Cerebellar nuclear complex (tissue), 1 donor: ENCODE data around the gene BRINP1.
A peak's percentile ranks its signal among the peaks of the same experiment; 100 is the strongest.

Experiments
- DNase-seq, 2 experiments: peaks; one replicate each; lab custom pipeline; 2025; lab: John Stamatoyannopoulos, UW

The BRINP1 gene

DNA sequence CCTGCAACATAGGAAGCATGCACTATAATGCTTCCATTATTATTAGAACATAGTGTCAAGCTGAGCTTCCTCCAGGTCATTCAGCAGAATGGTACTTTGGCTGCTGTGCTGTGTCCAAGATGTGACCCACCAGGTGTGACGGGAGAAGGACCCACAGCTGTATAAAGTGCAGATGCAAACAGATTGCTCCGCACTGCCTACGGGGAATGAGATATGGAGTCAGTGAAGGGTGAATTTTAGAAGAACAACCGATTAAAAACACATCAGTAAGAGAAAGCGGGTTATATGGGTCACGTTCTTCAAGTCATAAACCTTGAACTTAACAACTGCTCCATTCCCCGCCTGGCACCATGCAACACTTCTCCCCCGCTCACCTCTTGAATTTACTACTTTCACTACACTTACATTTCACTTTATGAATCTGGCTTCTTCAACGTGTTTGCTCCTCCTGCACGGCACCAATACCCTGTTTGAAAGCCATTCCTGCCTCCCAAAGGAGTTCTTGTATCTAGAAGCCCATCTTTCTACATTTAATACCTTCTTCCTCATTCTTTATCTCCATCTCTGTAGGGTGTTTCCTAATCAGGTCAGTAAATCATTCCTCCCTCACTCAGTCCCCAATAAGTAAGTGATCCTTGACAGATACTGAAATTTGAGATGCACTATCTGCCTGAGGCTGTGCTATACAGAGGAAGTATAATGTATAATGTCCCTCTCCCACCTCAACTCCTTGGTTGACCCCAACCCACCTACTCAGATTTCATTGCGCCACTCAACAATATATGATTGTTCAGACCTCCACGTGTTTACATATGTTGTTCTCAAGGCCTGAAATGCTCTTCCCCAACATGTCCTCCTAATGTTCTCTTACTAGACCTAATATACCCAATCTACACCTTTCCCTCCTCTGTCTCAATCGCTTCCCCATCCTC, 25.9 kb downstream of the BRINP1 start:
- DNase-seq, result no peak

DNA sequence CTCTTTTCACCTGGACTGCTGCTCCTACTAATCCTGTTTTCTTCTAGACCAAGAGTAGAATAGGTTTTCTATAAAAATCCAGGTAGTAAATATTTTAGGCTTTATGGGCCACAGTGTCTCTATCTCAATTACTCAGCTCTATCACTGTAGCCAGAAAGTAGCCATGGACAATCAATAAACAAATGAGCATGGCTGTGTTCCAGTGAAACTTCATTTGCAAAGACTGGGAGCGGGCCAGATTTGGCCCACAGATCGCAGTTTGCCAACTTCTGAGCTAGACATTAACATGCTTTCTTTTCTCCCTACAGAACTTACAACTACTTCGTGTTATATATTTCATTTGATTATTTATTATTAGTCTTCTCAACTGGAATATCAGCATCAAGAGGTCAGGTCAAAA, 30.2 kb downstream of the BRINP1 start:
- DNase-seq, result no peak

DNA sequence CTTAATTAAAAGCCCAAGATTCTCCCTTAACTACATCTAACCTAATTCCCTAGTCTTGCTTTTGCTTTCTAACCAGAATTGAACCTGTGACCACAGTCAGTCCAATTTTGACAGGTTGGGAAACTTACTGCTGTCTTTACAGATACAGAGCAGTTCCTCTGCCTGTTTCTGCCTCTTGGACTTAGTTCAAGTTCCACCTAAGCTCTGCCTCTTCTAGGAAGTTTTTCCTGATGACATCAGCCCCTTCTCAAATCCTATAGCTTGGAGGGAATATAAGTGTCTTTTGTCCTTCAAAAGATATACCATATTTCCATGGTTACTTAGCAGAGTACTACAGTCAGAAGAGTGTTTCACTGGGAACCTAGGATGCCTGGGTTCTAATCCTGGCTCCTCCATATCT, 31.7 kb downstream of the BRINP1 start:
- no peak for DNase-seq

DNA sequence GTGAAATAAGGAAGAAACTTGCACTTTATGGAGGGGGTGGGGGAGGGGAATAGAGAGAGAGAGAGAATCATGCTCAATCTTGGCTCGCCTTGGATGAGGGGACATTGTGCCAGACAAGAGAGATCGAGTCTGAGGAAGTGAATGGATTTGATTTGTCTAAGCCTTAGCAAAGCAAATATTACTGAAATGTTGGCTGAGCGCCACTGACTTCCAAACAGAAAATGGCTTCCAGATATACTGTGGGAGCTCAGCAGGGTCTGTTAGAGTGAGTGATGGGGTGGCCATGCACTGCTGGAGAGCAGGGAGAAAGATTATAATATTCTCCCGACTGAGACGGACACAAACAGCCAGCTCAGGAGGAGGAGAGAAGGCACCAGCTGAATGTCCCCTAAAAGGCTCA, 34.5 kb downstream of the BRINP1 start:
- DNase-seq, result no peak

DNA sequence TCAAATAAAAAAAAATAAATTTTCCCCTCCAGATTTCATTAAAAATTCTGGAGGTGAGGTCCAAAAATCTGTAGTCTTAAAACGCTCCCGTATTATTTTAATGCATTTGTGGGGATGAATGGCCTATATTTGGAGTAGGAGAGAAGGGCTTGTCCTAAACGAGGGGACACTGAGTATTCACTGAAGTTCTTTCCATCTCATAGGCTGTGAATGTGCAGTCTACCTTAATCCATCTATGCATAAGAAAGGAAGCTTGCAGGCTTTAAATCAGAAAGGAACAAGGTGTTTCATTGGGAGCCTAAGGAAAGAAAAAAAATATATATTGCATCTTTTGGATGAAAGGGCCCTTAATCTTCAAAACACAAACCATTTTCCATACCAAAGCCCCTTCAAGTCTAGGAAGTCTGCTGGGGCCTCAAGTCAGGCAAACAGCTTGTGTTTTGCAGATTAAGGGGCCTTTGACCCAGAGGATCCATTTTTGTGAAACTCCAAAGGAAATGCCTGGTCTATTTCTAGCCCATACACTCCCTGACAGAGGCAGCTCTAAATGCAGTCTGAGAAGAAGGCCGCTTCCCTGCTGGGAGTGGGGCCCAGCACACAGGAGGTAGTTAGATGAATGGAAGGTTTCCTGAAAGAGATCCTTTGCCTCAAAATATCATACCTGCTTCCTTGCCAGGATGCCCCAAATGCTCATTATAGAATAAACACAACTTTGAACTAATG, 35.6 kb downstream of the BRINP1 start:
- DNase-seq, result no peak

DNA sequence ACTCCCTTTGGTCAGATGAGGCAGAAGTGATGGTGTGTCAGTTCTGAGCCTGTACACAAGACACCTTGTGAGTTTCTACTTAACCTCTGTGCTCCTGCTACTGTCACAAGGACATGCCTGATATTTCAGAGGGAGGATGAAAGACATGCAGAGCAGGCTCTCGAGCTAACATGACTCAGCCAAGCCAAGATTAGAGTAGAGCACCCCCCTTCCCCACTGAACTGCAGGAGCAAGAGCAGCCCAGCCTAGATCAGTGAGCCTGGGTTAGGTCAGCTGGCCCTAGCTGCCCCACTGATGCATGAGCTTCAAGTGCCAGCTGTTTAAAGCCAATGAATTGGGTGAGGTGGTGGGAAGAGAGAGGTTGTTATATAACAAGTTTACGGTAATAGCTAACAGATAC, 36.7 kb downstream of the BRINP1 start:
- no peak for DNase-seq

DNA sequence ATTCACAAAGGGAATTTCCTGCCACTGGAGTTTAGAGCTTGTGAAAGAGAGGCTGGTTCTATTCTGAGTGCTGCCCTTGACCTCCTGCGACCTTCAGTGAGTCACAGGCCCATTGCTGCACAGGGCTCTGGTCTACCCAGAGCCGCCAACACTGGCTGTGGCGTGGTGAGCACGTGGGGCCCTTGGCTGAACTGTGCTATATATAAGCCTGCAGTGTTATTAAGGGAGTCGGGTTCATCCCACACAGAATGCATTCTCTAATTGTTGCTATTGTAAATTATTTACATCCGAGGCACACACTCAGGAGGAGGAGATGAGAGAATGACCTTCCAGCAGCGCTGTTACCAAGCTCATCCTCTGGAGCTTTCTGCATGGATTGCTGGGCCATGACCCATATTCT, 47.1 kb downstream of the BRINP1 start:
- DNase-seq, result no peak

DNA sequence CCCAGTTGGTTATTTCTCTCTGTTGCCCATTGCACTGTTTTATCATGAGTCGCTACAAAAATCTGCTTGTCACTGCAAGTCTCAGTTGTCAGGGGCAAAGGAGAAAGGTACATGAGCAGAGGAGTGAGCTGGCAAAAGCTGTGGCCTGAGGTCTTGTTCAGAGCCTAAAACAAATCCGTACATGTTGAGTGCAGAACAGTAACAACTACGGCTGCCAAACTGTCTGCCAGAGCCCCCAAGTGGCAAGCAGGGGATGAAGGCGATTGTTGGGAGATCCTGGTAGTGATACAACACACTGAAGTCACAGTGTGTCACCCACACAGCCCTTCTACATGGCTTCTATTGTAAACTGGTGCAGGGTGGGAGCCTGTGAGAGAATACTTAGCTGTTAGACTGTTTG, 50.9 kb downstream of the BRINP1 start:
- no peak for DNase-seq

DNA sequence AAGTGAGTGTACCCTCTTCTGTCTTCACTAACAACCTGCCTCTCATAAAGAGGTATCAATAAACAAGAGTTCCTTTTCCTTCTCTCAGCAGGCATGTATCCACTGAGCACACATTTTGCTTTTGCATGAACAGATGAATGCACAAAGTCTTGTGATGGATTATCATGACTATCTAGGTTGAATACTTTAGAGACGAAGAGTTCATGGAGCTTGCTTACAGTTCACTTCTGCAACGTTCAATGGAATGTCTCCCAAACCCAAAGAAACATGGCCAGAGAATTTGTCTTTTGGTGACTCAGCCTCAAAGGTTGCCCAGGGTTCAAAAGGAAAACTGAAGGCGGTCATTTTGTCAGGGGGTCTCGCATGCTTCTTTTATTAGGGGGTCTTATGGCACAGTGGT, 55.4 kb downstream of the BRINP1 start:
- no peak for DNase-seq

DNA sequence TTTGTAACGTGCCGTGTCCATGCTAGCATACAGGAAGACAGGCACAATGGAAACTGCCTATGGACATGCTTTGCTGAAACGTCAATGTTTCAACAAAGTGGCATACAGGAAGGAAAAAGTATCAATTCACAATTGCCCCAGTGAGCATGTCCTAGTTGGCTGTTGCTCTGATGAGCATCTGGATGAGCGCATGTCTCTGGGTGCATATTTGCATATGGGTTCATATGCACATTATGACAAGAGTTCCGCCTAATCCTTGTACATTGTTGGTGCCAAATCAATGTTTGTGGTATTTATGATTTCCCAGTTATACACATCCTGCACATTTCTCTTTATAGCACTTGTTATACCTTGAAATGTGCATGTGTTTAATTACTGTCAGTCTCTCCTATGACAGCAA, 58.5 kb downstream of the BRINP1 start:
- DNase-seq, result no peak

DNA sequence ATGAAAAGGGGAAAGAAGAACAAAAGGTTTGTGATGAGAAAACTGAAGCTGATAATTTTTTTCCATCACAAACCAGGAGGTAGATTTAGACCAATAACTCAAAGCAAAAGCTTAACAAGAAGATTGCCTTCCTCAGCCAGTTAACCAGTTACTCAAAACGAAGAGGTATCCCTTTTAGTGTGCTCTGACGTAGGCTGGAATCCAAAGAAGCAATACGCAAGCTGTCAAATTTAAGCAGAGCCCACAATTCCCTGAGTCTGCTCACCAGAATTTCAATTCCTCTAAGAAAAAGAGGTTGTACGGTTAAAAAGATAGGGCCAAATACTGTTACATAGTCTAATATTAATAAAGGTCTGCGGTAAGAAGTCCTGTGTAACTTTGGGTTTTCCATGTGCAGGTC, 61.8 kb downstream of the BRINP1 start:
- DNase-seq, result peak in 1 of 2 experiments; percentile 24

DNA sequence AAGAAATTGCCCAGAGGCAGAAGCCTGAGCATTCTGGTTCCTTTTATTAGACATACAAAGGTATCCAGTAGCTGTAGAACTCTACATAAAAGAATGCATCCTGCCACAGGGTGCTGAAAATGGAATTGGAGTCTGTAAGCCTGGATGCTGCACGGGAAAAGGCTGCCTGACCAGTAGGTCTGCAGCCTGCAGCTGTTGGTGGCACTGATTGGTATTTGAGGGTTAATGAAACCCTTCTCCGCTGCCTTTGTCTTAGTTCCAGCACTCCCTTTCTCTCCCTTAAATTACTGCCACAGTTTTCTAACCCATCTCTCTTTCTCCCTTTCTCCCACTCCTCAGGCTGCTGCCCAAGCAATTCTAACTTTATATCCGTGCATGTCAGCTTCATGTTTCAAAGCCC, 64.7 kb downstream of the BRINP1 start:
- no peak for DNase-seq

DNA sequence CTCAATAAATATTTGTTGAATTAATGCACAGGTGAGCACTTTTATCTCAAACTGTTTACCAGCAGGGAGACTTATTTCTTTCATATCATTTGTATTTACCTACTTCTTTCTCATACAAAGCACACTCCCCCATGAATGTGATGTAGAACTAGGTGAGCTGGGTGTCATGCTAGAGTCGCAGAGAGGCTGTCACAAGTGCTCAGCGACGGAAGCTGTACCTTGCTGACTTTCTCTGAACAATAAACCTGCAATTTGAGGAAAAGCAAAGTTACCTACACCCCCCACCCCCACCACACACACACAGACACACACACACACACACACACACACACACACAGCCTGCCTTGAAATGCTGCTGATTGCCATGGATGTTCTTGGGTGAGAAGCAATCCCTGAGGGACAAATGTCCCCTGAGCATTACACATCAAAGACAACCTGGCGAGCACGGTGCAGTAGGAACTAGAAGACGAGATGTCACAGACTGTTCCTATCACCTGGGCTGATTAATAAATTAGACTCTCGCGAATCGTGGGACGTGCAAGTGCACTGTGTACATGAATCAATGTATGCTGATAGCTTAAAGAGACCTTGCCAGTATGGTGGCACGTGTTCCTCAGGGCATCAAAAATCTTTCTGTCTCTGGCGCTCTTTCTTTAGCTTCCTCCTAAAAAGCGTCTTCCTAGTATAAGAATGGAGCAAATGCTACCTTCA, 66.1 kb downstream of the BRINP1 start:
- no peak for DNase-seq

DNA sequence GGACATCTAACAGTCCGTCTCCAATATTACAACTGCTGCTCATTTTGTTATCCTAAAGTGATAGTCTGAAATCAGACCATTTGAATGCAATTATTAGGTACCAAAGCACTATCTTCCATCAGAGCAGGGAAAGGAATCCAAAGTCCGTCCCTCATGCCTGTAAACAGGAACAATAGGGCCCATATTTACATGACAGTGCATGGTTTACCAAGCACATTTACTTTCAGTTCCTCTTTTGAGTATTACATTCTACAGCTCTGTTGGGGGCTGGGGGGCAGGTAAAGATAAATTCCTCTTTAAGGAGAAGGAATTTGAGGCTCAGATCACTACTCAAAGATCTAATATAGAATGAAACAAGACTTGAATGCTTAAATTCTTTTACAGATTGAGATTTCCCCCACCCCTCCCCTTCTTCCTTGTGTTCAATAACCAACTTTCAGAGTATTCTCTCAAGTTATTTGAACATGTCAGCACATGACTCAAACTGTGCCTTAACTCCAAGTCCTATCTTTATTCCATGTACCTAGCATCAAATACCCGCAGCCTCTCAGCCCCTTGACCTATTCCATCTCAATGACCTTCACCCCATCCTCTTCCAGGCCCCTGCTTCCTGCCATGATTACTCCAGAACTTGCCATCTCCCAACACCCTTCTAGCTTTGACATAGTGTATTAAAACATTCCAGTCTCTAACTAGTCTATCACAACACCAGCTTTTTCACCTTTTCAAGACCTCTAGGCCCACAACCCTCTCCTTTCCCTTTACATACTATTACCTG, 71.0 kb downstream of the BRINP1 start:
- DNase-seq, result no peak

DNA sequence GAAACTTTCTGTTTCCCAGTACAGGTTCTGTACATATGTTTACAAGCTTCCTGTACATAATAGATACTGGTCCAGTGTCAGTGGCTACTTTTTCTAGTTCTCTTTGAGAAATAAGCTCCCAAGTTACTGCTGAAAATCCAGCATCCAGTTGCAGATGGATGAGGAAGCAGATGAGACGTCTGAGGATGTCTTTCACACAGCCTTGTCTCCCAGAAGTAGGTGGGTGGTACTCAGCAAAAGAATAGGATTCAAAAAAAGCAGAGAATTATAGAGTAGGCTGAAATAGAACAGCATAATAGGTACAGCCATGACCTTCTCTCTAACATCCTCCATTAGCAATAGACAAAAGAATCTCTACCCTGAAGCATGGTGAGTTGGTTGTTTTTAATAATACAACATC, 77.7 kb downstream of the BRINP1 start:
- no peak for DNase-seq

DNA sequence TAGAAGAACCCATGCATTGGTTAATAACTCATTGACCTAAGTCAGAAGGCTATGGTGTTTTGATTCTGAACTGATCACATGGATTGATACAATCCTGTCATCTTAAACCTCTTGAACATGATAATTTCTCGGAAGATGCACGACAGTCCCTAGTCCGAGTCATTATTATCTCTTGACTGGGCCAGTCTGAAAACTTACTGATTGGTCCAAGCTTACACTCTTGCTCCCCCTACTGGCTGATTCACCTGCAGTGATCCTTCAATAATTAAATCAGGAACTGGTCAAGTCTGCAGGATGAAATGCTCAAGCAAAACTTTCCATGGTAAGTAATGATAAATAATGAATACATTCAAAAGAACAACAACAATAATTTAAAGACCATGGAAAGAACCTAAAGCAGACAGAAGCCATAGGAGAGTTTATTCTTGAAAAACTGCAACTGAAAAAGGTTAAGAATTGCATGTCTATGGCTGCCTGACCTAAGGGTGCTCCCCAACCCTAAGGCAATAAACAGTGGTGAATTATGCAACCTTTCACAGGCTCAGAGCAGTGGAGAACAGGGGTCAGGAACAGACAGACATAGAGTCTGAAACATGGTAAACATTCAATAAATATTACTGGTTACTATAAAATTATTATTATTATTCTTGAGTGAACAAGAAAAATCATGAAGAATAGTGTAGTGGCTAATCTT, 79.3 kb downstream of the BRINP1 start:
- DNase-seq, result no peak

DNA sequence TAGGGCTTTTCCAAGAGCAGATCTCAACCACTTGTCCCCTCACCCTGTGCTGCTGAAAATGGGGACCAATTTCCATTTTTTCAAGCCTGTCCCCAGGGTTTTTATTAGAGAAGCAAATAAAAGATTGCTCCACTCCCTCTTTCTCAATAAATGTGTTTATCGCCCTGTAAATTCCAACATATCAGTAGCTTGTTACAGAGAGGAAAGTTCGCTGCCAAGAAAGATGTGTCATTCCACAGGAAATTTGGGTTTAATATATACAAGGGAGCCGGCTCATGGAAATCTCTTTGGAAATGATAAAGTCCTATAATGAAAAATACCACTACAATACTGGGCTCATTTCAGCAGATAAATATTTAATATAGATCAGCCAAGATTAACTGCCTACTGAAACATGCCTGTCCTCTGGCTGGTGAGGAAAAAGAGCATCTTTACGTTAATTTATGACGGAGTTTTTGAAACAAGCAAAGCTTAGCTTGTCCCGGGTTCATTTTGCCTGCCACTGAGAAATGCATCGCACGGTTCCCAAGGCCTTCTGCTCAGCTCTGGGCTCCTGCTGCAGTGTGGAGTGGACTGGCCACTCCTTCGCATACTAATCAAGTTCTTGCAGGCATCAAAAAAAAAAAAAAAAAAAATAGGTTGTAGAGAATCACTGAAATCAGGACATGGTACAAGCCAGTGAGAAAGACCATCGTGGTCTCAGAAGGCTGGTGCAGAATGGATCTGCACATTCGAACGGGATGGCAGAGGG, 84.5 kb downstream of the BRINP1 start:
- DNase-seq, result no peak

DNA sequence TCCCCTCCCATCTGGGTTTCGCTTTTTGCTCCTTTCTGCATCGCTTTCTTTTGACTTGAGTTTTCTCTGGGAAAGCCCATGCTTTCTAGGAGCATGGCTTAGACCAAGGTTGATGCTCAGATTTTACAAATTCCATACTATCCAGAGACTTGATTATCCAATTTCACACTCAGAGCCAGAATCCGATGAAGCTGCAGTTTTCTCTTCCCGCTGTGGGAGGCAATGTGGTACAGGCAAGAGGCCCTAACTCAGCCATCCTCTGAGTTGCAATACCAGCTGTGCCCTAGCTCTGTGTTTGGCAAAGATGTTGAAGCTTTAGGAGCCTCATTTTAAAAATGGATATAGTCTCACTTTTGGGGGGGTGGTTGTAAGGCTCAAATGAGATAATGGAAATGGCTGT, 85.1 kb downstream of the BRINP1 start:
- DNase-seq, result no peak

DNA sequence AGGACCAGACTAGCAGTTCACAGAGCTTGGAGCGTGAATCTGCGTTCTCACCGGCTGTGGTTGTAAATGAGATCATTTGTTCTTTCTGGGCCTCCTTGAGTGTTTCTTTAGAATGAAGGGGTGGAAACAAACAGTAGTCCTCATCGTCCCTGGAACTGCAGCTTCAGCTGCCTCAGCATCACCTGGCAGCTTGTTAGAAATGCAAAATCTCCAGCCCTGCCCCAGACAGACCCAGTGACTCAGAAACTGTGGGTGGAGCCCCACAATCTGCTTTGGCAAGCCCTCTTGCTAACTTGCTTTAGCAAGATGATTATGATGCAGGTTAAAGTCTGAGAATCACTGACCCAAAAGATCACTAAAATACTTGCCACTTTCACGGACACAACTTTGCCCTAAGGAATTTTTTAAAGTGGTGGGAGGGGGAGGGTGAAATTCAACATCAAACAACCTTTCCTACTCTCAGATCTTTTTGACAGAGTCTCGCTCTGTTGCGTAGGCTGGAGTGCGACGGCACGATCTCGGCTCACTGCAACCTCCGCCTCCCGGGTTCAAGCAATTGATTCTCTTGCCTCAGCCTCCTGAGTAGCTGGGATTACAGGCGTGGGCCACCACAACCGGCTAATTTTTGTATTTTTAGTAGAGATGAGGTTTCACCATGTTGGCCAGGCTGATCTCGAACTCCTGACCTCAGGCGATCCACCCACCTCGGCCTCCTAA, 86.0 kb downstream of the BRINP1 start:
- no peak for DNase-seq
